Skeletal muscle tissue (tissue), 4 donors: ENCODE results near the gene GATAD2A. TPM values are rescaled to one million over a fixed set of nuclear protein-coding genes. Genes with fewer than 3 reads are reported as not detected.

Experiments used
- H3K27ac ChIP-seq: one replicate; pipeline ENCODE4 v1.7.0; 2013; ENCODE audit warnings: mild to moderate bottlenecking, low read depth, low read length, inconsistent platforms
- H3K27me3 ChIP-seq, 3 donors: one replicate each; pipeline ENCODE4 v1.7.0; 2013; ENCODE audit warnings: low read length in 3 of 3; ENCODE audit not compliant: control insufficient read depth in 3 of 3, insufficient read depth in 3 of 3
- H3K36me3 ChIP-seq, 3 donors: one replicate each; pipeline ENCODE4 v1.7.0; 2013; ENCODE audit warnings: low read length in 3 of 3; ENCODE audit not compliant: control insufficient read depth in 3 of 3, insufficient read depth in 3 of 3
- H3K4me1 ChIP-seq, 3 donors: one replicate each; pipeline ENCODE4 v1.7.0; 2013; ENCODE audit warnings: low read length in 3 of 3, mild to moderate bottlenecking in 3 of 3; ENCODE audit not compliant: control insufficient read depth in 3 of 3, insufficient read depth in 3 of 3
- H3K4me3 ChIP-seq, 3 donors: one replicate each; pipeline ENCODE4 v1.7.0; 2013; ENCODE audit warnings: low read length in 3 of 3
- H3K9ac ChIP-seq, 3 donors: one replicate each; pipeline ENCODE4 v1.7.0; 2013; ENCODE audit warnings: low read length in 3 of 3, mild to moderate bottlenecking in 3 of 3, moderate library complexity in 2 of 3, low read depth in 1 of 3
- H3K9me3 ChIP-seq, 3 donors: one replicate each; pipeline ENCODE4 v1.7.0; 2013; ENCODE audit warnings: low read length in 3 of 3; ENCODE audit not compliant: control insufficient read depth in 3 of 3
- total RNA-seq: library from RNA; depleted of rRNA; stranded (reverse); fragments of >200 nt; gene quantifications from one replicate; pipeline ENCODE4 v1.2.3, GENCODE V29; 2014
- donor health status: Osteomylitis.

Gene GATAD2A
- total RNA-seq, 1 donor from 2014 or later: 19.8 TPM

- H3K27me3 ChIP-seq: no peaks in the 10 kb centered on the region
- H3K4me1 ChIP-seq: peaks cover 40 to 47% (median 44%) of the 10 kb centered on the region in 3 donors
- H3K9me3 ChIP-seq: no peaks in the 10 kb centered on the region
- no peak overlapping the region for H3K27ac ChIP-seq
- no peak overlapping the region for H3K9ac ChIP-seq
- no peak overlapping the region for H3K4me3 ChIP-seq
- no peaks in the 10 kb centered on the region for H3K36me3 ChIP-seq
Observed at GRCh38 chr19:19420570-19421298, 15.3 kb downstream of the GATAD2A start.

DNA sequence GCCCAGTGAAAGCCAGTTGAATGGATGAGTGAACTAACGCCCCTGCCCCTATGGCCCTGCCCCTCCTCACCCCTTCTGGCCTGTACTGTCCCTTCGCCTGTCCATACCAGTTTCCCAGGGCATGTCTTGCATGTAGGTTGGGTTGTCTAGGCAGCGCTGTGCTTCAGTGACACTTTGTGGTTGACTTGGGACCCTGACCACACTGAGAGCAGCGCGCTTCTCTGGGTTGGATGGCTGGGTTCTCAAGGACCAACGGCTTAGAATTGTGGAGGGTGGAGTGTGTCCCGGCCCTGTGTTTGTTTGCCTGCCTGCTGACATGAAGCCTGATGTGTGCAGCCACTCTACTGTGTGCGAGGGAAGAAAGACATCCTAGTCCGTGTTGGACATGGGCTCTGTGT is 15.8 kb downstream of the GATAD2A start:
- H3K4me3 ChIP-seq: no peak overlapping the region
- no peaks in the 10 kb centered on the region for H3K36me3 ChIP-seq
- H3K27ac ChIP-seq: no peak overlapping the region
- no peak overlapping the region for H3K9ac ChIP-seq
- no peaks in the 10 kb centered on the region for H3K9me3 ChIP-seq
- no peaks in the 10 kb centered on the region for H3K27me3 ChIP-seq
- peaks cover 40 to 44% (median 43%) of the 10 kb centered on the region in 3 donors for H3K4me1 ChIP-seq

DNA sequence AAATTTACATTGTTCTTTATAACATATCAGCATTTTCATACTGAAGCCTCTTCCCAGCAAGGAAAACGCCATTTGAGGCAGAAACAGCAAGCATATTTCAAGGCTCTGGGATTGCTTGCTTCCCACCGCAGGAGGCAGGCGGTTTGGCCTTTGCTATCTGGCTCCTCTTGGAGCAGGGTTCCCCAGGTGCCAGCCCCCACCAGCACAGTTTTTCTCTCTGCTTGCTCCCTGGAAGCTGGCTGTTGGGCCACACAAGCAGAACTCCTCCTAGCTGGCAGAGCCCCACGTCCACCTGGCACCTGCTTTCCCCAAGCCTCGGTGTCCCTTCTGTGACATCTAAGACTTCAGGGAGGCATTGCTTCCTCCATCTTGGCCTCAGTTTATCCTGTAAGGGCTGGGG is 16.7 kb downstream of the GATAD2A start:
- no peaks in the 10 kb centered on the region for H3K9me3 ChIP-seq
- H3K4me1 ChIP-seq: peaks cover 38 to 44% (median 41%) of the 10 kb centered on the region in 3 donors
- no peak overlapping the region for H3K27ac ChIP-seq
- H3K27me3 ChIP-seq: no peaks in the 10 kb centered on the region
- no peak overlapping the region for H3K9ac ChIP-seq
- H3K4me3 ChIP-seq: no peak overlapping the region
- no peaks in the 10 kb centered on the region for H3K36me3 ChIP-seq

DNA sequence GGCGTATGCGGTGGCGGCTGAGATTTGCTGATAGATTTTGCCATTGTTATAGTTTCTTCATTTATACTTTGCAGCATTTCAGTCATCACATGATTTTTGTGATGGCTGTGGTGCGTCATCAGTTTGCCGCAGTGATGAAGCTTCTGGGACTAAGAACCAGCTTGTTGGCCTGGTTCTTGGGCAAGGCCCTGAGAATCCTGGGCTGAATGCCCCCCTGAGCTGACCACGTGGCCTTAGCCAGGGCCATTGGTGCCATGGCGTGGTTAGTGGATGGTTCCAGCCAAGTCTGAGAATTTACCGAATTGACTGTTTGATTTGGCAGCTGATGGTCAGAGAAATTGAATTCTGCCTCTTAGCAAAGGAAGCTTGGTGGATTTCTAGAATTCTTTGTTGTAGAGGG is 17.8 kb downstream of the GATAD2A start:
- Histone ChIP-seq H3K9ac (no peak overlapping the region), H3K4me3 (no peak overlapping the region), H3K9me3 (no peaks in the 10 kb centered on the region), H3K36me3 (no peaks in the 10 kb centered on the region), H3K27ac (no peak overlapping the region), H3K4me1 (peaks cover 26 to 35% (median 32%) of the 10 kb centered on the region in 3 donors), H3K27me3 (no peaks in the 10 kb centered on the region)

DNA sequence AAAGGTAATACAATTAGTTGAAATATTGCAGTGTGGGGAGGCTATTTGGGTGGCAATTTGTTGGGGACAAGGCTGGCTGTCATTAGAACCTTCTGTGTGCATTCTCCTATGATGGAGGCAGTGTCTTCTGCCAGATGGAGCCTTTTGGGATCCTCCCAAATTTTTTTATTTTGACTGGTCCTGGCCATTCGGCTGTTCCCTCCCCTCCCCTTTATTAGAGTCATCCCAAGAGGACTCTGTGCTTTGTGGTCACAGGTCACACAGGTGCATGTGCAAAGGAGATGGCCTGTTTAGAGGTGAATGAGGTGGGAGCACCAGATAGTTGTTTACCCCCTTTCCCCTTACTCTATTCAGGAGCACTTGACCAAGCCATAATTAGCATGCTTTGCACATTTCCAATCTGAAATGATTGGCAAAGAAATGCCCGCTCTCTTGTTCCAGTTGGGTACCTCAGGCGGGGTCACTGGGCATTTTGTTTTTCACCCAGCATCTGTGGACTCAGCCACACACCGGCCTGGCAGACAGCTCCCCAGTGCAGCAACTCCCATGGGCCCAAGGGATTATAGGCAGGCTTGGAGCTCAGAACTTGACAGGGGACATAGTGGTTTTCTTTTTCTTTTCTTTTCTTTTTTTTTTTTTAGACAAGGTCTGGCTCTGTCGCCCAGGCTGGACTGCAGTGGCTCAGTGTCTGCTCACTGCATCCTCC is 19.8 kb downstream of the GATAD2A start:
- Histone ChIP-seq H3K27me3 (no peaks in the 10 kb centered on the region), H3K36me3 (peaks cover 0 to 2% (median 0%) of the 10 kb centered on the region in 3 donors), H3K9me3 (no peaks in the 10 kb centered on the region), H3K9ac (no peak overlapping the region), H3K4me3 (no peak overlapping the region), H3K4me1 (peaks cover 16 to 36% (median 30%) of the 10 kb centered on the region in 3 donors), H3K27ac (no peak overlapping the region)

GRCh38 chr19:19426216-19426615 is 20.7 kb downstream of the GATAD2A start:
- Histone ChIP-seq H3K36me3 (peaks cover 0 to 2% (median 0%) of the 10 kb centered on the region in 3 donors), H3K27ac (no peak overlapping the region), H3K9ac (no peak overlapping the region), H3K27me3 (no peaks in the 10 kb centered on the region), H3K4me1 (peaks cover 13 to 28% (median 28%) of the 10 kb centered on the region in 3 donors), H3K9me3 (no peaks in the 10 kb centered on the region), H3K4me3 (no peak overlapping the region)

DNA sequence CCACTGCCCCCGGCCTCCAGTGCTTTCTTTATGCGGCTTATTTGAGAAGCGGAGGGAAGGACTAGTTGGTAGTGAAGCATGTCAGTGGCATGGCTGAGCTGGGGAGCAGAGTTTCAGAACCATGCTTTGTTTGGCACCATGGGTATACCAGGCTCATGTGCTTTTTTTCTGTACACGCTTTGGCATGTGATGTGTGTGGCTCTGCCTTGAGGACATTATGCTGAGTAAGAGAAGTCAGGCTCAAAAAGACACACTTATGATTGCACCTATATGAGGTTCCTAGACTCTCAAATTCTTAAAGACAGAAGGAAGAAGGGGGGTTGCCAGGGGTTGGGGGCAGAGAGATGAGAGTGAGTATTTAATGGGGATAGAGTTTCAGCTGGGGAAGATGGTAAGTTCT is 21.3 kb downstream of the GATAD2A start:
- Histone ChIP-seq H3K9me3 (no peaks in the 10 kb centered on the region), H3K27me3 (no peaks in the 10 kb centered on the region), H3K4me1 (peaks cover 13 to 25% (median 23%) of the 10 kb centered on the region in 3 donors), H3K27ac (no peak overlapping the region), H3K9ac (no peak overlapping the region), H3K4me3 (no peak overlapping the region), H3K36me3 (peaks cover 0 to 2% (median 0%) of the 10 kb centered on the region in 3 donors)

DNA sequence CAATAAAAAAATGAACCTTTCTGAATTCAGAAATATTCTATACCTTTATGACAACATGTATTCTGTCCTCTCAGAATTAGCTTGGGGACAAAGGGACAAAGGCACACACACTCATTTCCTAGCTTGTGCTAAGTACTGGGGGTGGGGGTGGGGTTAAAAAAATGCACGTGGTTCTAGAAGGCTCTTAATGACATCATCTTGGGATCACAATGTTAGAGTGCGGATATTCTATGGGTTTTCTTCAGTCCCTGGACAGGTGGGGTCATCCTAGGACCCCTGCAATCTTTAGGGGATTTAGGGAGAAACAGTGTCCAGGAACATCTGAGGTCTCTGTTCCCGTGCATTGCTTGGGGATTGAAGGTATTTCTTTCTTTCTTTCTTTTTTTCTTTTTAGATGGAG is 21.8 kb downstream of the GATAD2A start:
- H3K36me3 ChIP-seq: peaks cover 0 to 2% (median 0%) of the 10 kb centered on the region in 3 donors
- H3K27ac ChIP-seq: no peak overlapping the region
- H3K4me3 ChIP-seq: no peak overlapping the region
- peaks cover 13 to 24% (median 23%) of the 10 kb centered on the region in 3 donors for H3K4me1 ChIP-seq
- H3K9me3 ChIP-seq: no peaks in the 10 kb centered on the region
- H3K9ac ChIP-seq: no peak overlapping the region
- H3K27me3 ChIP-seq: no peaks in the 10 kb centered on the region

GRCh38 chr19:19427944-19428343 is 22.5 kb downstream of the GATAD2A start:
- H3K36me3 ChIP-seq: peaks cover 0 to 2% (median 0%) of the 10 kb centered on the region in 3 donors
- no peaks in the 10 kb centered on the region for H3K9me3 ChIP-seq
- no peak overlapping the region for H3K9ac ChIP-seq
- H3K27ac ChIP-seq: no peak overlapping the region
- H3K27me3 ChIP-seq: no peaks in the 10 kb centered on the region
- H3K4me1 ChIP-seq: peaks cover 14 to 29% (median 28%) of the 10 kb centered on the region in 3 donors
- H3K4me3 ChIP-seq: no peak overlapping the region

- Histone ChIP-seq H3K4me3 (no peak overlapping the region), H3K27me3 (no peaks in the 10 kb centered on the region), H3K4me1 (peaks cover 17 to 36% (median 32%) of the 10 kb centered on the region in 3 donors), H3K36me3 (peaks cover 0 to 2% (median 0%) of the 10 kb centered on the region in 3 donors), H3K9me3 (no peaks in the 10 kb centered on the region), H3K9ac (no peak overlapping the region), H3K27ac (no peak overlapping the region)
Observed at GRCh38 chr19:19428746-19429145, 23.3 kb downstream of the GATAD2A start.
